HG03064 (cell line): ENCODE results near the gene EPHA6.
"Not testable (repeated sequence)": the region's sequence is repeated elsewhere in the genome, so short reads cannot be mapped to it uniquely, and the experiment has no call there.

Experiments used
- ATAC-seq: cut with Tn5 transposase; IDR thresholded peaks from one replicate; pipeline ENCODE4 v1.9.1; 2021; ENCODE audit warnings: low read depth; ENCODE audit not compliant: unreplicated experiment

EPHA6 gene

GRCh38 chr3:97530691-97531090 lies 716.3 kb downstream of the EPHA6 start:
- no peak for ATAC-seq

GRCh38 chr3:97547573-97547972 lies 733.2 kb downstream of the EPHA6 start:
- not testable (repeated sequence) for ATAC-seq

- ATAC-seq = no peak
These were observed 736.0 kb downstream of the EPHA6 start for GRCh38 chr3:97550408-97550807.

- no peak for ATAC-seq
These were observed 737.8 kb downstream of the EPHA6 start for GRCh38 chr3:97552186-97552585.

GRCh38 chr3:97575742-97576141 lies 761.3 kb downstream of the EPHA6 start:
- ATAC-seq = no peak

- no peak for ATAC-seq
These were observed 761.8 kb downstream of the EPHA6 start for GRCh38 chr3:97576221-97576620.

GRCh38 chr3:97579365-97579764 lies 765.0 kb downstream of the EPHA6 start:
- ATAC-seq = no peak

- no peak for ATAC-seq
These were observed 796.2 kb downstream of the EPHA6 start for GRCh38 chr3:97610626-97611025.

GRCh38 chr3:97612632-97613031 lies 798.2 kb downstream of the EPHA6 start:
- no peak for ATAC-seq

- ATAC-seq = no peak
These were observed 798.7 kb downstream of the EPHA6 start for GRCh38 chr3:97613139-97613538.

GRCh38 chr3:97620514-97620913 lies 806.1 kb downstream of the EPHA6 start:
- not testable (repeated sequence) for ATAC-seq

- no peak for ATAC-seq
These were observed 822.1 kb downstream of the EPHA6 start for GRCh38 chr3:97636465-97636864.

- no peak for ATAC-seq
These were observed 832.5 kb downstream of the EPHA6 start for GRCh38 chr3:97646932-97647331.

GRCh38 chr3:97647441-97647982 lies 833.1 kb downstream of the EPHA6 start:
- no peak for ATAC-seq

GRCh38 chr3:97655971-97656370 lies 841.6 kb downstream of the EPHA6 start:
- no peak for ATAC-seq

GRCh38 chr3:97656638-97657037 lies 842.2 kb downstream of the EPHA6 start:
- no peak for ATAC-seq

GRCh38 chr3:97658668-97659285 lies 844.4 kb downstream of the EPHA6 start:
- no peak for ATAC-seq

GRCh38 chr3:97662264-97662663 lies 847.9 kb downstream of the EPHA6 start:
- no peak for ATAC-seq

GRCh38 chr3:97662762-97663161 lies 848.4 kb downstream of the EPHA6 start:
- ATAC-seq = no peak

GRCh38 chr3:97665896-97666295 lies 851.5 kb downstream of the EPHA6 start:
- no peak for ATAC-seq

- ATAC-seq = no peak
These were observed 856.6 kb downstream of the EPHA6 start for GRCh38 chr3:97670952-97671351.

- ATAC-seq = no peak
These were observed 859.1 kb downstream of the EPHA6 start for GRCh38 chr3:97673357-97673997.
